ENCODE measurements around the gene PDPN.

- TF ChIP-seq EZH2phosphoT487 (IDR thresholded peaks at IDR 0.05; ENCODE audit: borderline replicate concordance, low read length) = no peak
- no peak for TF ChIP-seq CTCF (IDR thresholded peaks at IDR 0.05; ENCODE audit: low read depth, low read length, poor library complexity, severe bottlenecking)
These were observed 23.4 kb downstream of the PDPN start for GRCh38 chr1:13607002-13607401.

Data from DOHH2 (cell line).